NCI-H446 (cell line): Measurements from ENCODE around the gene KANK2.
"Not testable (repeated sequence)": the region's sequence is repeated elsewhere in the genome, so short reads cannot be mapped to it uniquely, and the experiment has no call there.

Experiments used
- DNase-seq, 2 experiments: peaks; one replicate each; lab custom pipeline; 2025; lab: John Stamatoyannopoulos, UW

KANK2 gene

GRCh38 chr19:11196406-11197287, 698 bp downstream of the KANK2 start:
- no peak for DNase-seq

GRCh38 chr19:11195681-11196080, 1.7 kb downstream of the KANK2 start:
- no peak for DNase-seq

- no peak for DNase-seq
Measured at GRCh38 chr19:11194656-11195558, 2.4 kb downstream of the KANK2 start.

GRCh38 chr19:11194173-11194572, 3.2 kb downstream of the KANK2 start:
- no peak for DNase-seq

- no peak for DNase-seq
Measured at GRCh38 chr19:11192957-11193939, 4.1 kb downstream of the KANK2 start.

- no peak for DNase-seq
Measured at GRCh38 chr19:11191934-11192333, 5.4 kb downstream of the KANK2 start.

- DNase-seq: peak in 1 of 2 experiments; percentile 34
Measured at GRCh38 chr19:11191273-11191755, 6.0 kb downstream of the KANK2 start.

GRCh38 chr19:11190501-11190900, 6.8 kb downstream of the KANK2 start:
- no peak for DNase-seq

GRCh38 chr19:11187441-11187840, 9.9 kb downstream of the KANK2 start:
- DNase-seq: no peak

- DNase-seq: no peak
Measured at GRCh38 chr19:11182994-11183393, 14.4 kb downstream of the KANK2 start.

- DNase-seq: no peak
Measured at GRCh38 chr19:11181488-11181887, 15.9 kb downstream of the KANK2 start.

GRCh38 chr19:11180975-11181374, 16.4 kb downstream of the KANK2 start:
- DNase-seq: not testable (repeated sequence)

GRCh38 chr19:11180346-11180745, 17.0 kb downstream of the KANK2 start:
- DNase-seq: no peak

- DNase-seq: no peak
Measured at GRCh38 chr19:11179716-11180297, 17.5 kb downstream of the KANK2 start.

- DNase-seq: not testable (repeated sequence)
Measured at GRCh38 chr19:11179145-11179465, 18.2 kb downstream of the KANK2 start.

- DNase-seq: no peak
Measured at GRCh38 chr19:11177592-11177991, 19.8 kb downstream of the KANK2 start.

- DNase-seq: no peak
Measured at GRCh38 chr19:11176466-11177193, 20.7 kb downstream of the KANK2 start.

GRCh38 chr19:11175920-11176319, 21.4 kb downstream of the KANK2 start:
- no peak for DNase-seq

- DNase-seq: peak in 1 of 2 experiments; percentile 31
Measured at GRCh38 chr19:11174336-11174735, 23.0 kb downstream of the KANK2 start.

GRCh38 chr19:11173516-11174155, 23.7 kb downstream of the KANK2 start:
- DNase-seq: no peak
